Activated T-helper 1 cell treated with Interleukin-2 at 50 U/mL for 16 hours (primary cell): ENCODE results near the gene FNIP1.
"Not testable (repeated sequence)": the region's sequence is repeated elsewhere in the genome, so short reads cannot be mapped to it uniquely, and the experiment has no call there.

Experiments used
- DNase-seq: peaks from one replicate; pipeline ENCODE4 v3.0.0-alpha.2; 2020; ENCODE audit warnings: low read depth

Gene FNIP1

GRCh38 chr5:131607418-131607817 is 189.4 kb downstream of the FNIP1 start:
- DNase-seq = no peak

- no peak for DNase-seq
These were observed 191.7 kb downstream of the FNIP1 start for GRCh38 chr5:131605086-131605485.

GRCh38 chr5:131595088-131596033 is 201.5 kb downstream of the FNIP1 start:
- DNase-seq = no peak

- no peak for DNase-seq
These were observed 202.9 kb downstream of the FNIP1 start for GRCh38 chr5:131593921-131594320.

GRCh38 chr5:131593436-131593835 is 203.4 kb downstream of the FNIP1 start:
- not testable (repeated sequence) for DNase-seq
